Myometrial cell (primary cell): ENCODE data around the gene P2RX6. TPM values are rescaled to one million over a fixed set of nuclear protein-coding genes. Genes with fewer than 3 reads are reported as not detected.

Experiments used
- total RNA-seq: library from RNA; depleted of rRNA; stranded (reverse); fragments of >200 nt; gene quantifications from 2 replicates; pipeline ENCODE4 v1.2.3, GENCODE V29; 2015

P2RX6 gene
- total RNA-seq, result 1.2 TPM in 1 of 2 replicates, not detected in the other

DNA sequence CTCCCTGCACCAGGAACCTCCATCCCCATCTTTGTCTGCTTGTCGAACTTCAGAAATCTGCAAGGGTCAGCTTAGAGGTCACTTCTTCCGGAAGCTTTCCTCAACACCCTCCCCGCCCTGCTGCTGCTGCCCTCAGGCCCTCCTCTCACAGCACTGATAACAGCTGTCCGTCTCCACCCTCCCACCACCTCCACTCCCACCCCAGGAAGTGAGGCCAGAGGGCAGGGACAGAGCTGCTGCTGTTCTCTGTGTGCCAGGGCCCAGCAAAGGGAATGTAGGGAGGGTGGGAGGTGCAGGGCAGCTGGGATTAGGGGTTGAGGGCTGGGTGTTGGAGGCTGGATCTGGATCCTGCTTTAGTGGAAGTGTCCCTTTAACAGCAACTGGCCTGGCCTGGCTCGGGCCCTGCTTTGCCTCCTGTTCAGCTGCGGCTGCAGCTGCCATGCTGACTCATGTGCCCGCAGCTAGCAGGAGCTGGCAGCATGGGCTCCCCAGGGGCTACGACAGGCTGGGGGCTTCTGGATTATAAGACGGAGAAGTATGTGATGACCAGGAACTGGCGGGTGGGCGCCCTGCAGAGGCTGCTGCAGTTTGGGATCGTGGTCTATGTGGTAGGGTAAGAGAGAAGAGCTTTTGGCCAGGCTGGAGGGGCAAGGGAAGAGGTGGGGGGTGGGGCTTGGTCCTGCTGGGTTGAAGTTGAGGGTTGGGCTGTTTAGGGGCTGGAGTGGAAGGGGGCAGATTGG, at the start of gene P2RX6:
Gene P2RX6, plus strand, starts transcription at position 440 of the 740 bp plus-strand sequence. Its CDS starts 10 bp downstream, at position 450.

GRCh38 chr22:20966883-20967696, 47.9 kb upstream of the P2RX6 start, which contains the start of gene AIFM3:
Gene AIFM3 (plus strand): TSS chr22:20967255. CDS start chr22:20967945, 690 bp downstream.

DNA sequence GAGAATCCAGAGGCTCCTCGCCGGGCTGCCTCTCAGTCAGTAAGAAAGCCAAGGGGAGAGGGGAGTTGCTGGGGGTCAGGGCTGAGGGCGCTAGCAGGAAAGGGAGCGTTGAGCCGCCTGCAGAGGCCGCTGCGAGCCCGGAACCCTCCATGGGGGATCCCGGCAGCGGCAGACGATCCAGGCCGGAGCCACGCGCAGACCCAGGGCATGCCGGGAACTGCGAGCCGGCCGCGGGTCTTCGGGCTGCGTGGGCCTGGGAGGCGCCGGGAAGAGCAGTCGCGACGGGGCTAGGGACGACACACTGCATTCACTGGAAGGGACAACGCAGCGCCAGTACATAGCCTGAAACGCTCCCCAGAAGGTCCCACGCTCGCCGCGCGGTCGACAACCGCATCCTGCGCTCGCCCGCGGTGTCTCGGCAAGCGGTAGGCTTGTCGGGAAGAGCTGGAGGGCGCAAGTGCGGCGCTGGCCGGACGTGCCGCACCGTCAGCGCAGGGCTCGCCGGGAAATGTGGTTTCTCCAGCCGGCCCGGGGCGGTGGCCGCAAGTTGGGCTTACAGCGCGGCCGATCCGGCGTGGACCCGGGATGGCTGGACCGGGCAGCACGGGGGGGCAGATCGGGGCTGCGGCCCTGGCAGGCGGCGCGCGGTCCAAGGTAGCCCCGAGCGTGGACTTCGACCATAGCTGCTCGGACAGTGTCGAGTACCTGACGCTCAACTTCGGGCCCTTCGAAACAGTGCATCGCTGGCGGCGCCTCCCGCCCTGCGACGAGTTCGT, 33.0 kb upstream of the P2RX6 start, which contains the start of gene LZTR1:
Gene LZTR1, plus strand, starts transcription at position 511 of the 776 bp plus-strand sequence. Its CDS starts 75 bp downstream, at position 586.

DNA sequence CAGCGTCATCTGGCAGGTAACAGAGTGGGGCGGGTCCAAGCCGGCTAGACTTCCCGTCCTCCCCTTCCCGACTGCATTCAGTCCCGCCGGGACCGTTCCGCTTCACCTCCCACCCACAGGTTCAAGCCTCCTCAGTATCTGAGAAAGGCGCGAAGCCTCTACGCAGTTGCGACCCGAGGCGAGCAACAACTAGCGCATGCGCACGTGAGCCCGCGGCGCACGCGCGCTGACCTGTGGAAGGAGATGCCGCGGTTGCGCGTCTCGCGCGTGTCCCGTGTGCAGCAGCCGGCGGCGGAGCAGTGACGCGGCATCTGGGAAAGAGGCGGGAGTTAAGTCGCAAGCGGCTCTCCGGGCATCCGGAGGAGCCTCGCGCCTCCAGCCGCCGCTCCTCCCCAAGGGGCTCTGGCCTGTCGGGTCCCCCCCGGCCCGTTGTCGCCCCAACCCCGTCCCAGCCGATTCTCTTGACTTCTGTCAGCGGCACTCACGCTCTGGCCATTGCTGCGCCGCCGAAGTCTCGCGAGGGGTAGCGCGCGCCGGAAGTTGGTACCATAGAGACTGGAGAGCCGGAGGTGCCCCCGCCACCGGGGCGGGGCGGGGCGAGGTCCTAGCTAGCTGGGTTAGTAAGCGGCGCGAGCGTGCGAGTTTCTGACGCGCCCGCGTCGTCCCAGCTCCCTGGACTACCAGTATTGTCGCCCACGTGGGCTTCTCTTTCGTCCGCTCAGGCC, 13.2 kb upstream of the P2RX6 start, which contains the start of gene THAP7:
Gene THAP7, minus strand, starts transcription at position 518 of the 725 bp plus-strand sequence. Its CDS starts 207 bp downstream, at position 311.

GRCh38 chr22:21032037-21032867, 17.3 kb downstream of the P2RX6 start, which contains the start of gene SLC7A4:
Gene SLC7A4 (minus strand): TSS chr22:21032561. CDS start chr22:21031812, 749 bp downstream.

GRCh38 chr22:21045585-21046294, 30.8 kb downstream of the P2RX6 start, which contains the start of gene LRRC74B:
Gene LRRC74B (plus strand): TSS chr22:21045946. CDS start chr22:21045987, 41 bp downstream.

Other genes with a start within 250 kb of the P2RX6 start
- 0.29 and 0.71 TPM in 2 replicates for gene SERPIND1, start 241.1 kb upstream of the P2RX6 start, total RNA-seq
- gene PI4KA, start 156.4 kb upstream of the P2RX6 start, total RNA-seq, result 47.1 and 61.1 TPM in 2 replicates
- 13.8 and 15.3 TPM in 2 replicates for gene SNAP29, start 156.2 kb upstream of the P2RX6 start, total RNA-seq
- gene CRKL, start 97.8 kb upstream of the P2RX6 start, total RNA-seq, result 32.6 TPM in 2 replicates
- gene AIFM3, start 47.9 kb upstream of the P2RX6 start, total RNA-seq, result 0.35 TPM in 1 of 2 replicates, not detected in the other
- 33.2 and 36.3 TPM in 2 replicates for gene LZTR1, start 32.9 kb upstream of the P2RX6 start, total RNA-seq
- gene THAP7, start 13.0 kb upstream of the P2RX6 start, total RNA-seq, result 23.6 TPM in 2 replicates
- under 0.01 TPM in 1 of 2 replicates, not detected in the other for gene SLC7A4, start 17.4 kb downstream of the P2RX6 start, total RNA-seq
- gene LRRC74B, start 30.8 kb downstream of the P2RX6 start, total RNA-seq, result not detected in 2 replicates